Measurements from ENCODE around the gene MIPOL1.

DNA sequence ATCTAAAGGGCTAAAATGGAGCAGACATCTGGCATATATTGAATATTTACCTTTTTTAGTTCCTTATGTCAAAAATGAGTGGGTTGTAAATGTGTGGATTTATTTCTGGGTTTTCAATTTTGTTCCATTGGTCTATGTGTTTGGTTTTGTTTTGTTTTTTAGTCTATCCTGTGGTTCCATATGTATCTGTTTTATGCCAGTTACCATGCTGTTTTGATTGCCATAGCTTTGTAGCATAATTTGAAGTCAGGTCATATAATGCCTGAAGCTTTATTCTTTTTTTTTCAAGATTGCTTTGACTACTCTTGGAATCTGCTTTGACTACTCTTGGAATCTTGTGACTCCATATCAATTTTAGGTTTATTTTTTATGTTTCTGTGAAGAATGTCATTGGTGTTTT, 133.2 kb downstream of the MIPOL1 start:
- TF ChIP-seq, protein P1, sequence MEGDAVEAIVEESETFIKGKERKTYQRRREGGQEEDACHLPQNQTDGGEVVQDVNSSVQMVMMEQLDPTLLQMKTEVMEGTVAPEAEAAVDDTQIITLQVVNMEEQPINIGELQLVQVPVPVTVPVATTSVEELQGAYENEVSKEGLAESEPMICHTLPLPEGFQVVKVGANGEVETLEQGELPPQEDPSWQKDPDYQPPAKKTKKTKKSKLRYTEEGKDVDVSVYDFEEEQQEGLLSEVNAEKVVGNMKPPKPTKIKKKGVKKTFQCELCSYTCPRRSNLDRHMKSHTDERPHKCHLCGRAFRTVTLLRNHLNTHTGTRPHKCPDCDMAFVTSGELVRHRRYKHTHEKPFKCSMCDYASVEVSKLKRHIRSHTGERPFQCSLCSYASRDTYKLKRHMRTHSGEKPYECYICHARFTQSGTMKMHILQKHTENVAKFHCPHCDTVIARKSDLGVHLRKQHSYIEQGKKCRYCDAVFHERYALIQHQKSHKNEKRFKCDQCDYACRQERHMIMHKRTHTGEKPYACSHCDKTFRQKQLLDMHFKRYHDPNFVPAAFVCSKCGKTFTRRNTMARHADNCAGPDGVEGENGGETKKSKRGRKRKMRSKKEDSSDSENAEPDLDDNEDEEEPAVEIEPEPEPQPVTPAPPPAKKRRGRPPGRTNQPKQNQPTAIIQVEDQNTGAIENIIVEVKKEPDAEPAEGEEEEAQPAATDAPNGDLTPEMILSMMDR (IDR thresholded peaks at IDR 0.05) = no peak
- no peak for TF ChIP-seq EZH2 (IDR thresholded peaks at IDR 0.05)
